Measurements from ENCODE around the gene VDAC2. TPM values are rescaled to one million over a fixed set of nuclear protein-coding genes. Genes with fewer than 3 reads are reported as not detected.

Gene VDAC2
- 10 to 100 TPM; 76.9 to 79.0 TPM for total RNA-seq
- polyA plus RNA-seq = 100 to 1,000 TPM; 149 to 192 TPM

GRCh38 chr10:75210282-75211006 lies at the start of gene VDAC2:
Gene VDAC2, plus strand, starts transcription at chr10:75210796. Its CDS starts 363 bp downstream, at chr10:75211159.
- intact Hi-C loops (cut with micrococcal nuclease) = loop anchor here (1.0 kb wide), 6 partner anchors 20 to 1059 kb away; partner anchors contain the start of genes ADK, KAT6B and SAMD8
- Mint-ChIP-seq H3K9me3 (peaks cover 0 to 2% (median 0%) of the 10 kb centered on the region in 8 donors), H3K4me1 (peaks cover 18 to 35% (median 26%) of the 10 kb centered on the region in 4 donors), H3K27me3 (no peaks in the 10 kb centered on the region), H3K4me3 (peak within 1 kb of the TSS; percentile 98 to 100 (median 100)), H3K36me3 (peaks cover 15 to 29% of the 10 kb centered on the region in 2 donors), H3K27ac (peak within 1 kb of the TSS; percentile 96 to 100 (median 100))
- Histone ChIP-seq H3K9me3 (ENCODE audit: control insufficient read depth in 1 of 2, low read length in 2 of 2) (no peaks in the 10 kb centered on the region), H3K36me3 (ENCODE audit: insufficient read depth, low read length) (peaks cover 17% of the 10 kb centered on the region), H3K4me3 (ENCODE audit: low read length in 2 of 2) (peak within 1 kb of the TSS; percentile 96 to 100), H3K4me1 (ENCODE audit: insufficient read depth, low read length) (peaks cover 31% of the 10 kb centered on the region), H3K27me3 (ENCODE audit: insufficient read depth, low read length) (no peaks in the 10 kb centered on the region), H3K27ac (ENCODE audit: low read depth, low read length) (peak within 1 kb of the TSS; percentile 97)
- POLR2A ChIA-PET (ENCODE audit: partially characterized antibody) = interaction anchor here (0.6 to 14.2 kb wide), 20 partner anchors 9 to 1467 kb away, joined by 3 to 284 read pairs (median 4); partner anchors contain the start of genes ADK, AP3M1, COMTD1 and KAT6B
- peak; percentile 94 to 100 (median 98) for DNase-seq
- CTCF ChIA-PET (ENCODE audit: partially characterized antibody) = interaction anchor here (1.0 to 10.5 kb wide), 10 partner anchors 12 to 99 kb away, joined by 3 to 134 read pairs (median 6); partner anchors contain the start of genes COMTD1 and SAMD8

- peaks cover 19 to 53% (median 36%) of the 10 kb centered on the region in 4 donors for H3K4me1 Mint-ChIP-seq
- peak overlapping the region in 7 of 8 donors; percentile 42 to 79 (median 75) for H3K4me3 Mint-ChIP-seq
- DNase-seq = peak in 4 of 5 donors; percentile 2 to 35 (median 28)
- H3K27me3 Mint-ChIP-seq = no peaks in the 10 kb centered on the region
- H3K4me1 ChIP-seq (ENCODE audit: insufficient read depth, low read length) = peaks cover 31% of the 10 kb centered on the region
- H3K27ac ChIP-seq (ENCODE audit: low read depth, low read length) = peak overlapping the region; percentile 50
- ChIA-PET CTCF (ENCODE audit: partially characterized antibody) (interaction anchor here (0.8 to 2.4 kb wide), 4 partner anchors 22 to 70 kb away, joined by 3 to 9 read pairs (median 5); partner anchors contain the start of genes COMTD1 and VDAC2), POLR2A (ENCODE audit: partially characterized antibody) (interaction anchor here (0.5 to 2.7 kb wide), 7 partner anchors 10 to 1033 kb away, joined by 3 to 16 read pairs (median 3); partner anchors contain the start of genes SAMD8 and VDAC2)
- H3K36me3 Mint-ChIP-seq = peaks cover 7 to 19% of the 10 kb centered on the region in 2 donors
- no peak overlapping the region for H3K4me3 ChIP-seq (ENCODE audit: low read length in 2 of 2)
- intact Hi-C loops (cut with micrococcal nuclease) = no loop called here
- peak overlapping the region; percentile 63 to 89 (median 84) for H3K27ac Mint-ChIP-seq
- H3K9me3 ChIP-seq (ENCODE audit: control insufficient read depth in 1 of 2, low read length in 2 of 2) = no peaks in the 10 kb centered on the region
- H3K9me3 Mint-ChIP-seq = no peaks in the 10 kb centered on the region
- no peaks in the 10 kb centered on the region for H3K27me3 ChIP-seq (ENCODE audit: insufficient read depth, low read length)
- H3K36me3 ChIP-seq (ENCODE audit: insufficient read depth, low read length) = no peaks in the 10 kb centered on the region
Observed at GRCh38 chr10:75165684-75166622, 44.6 kb upstream of the VDAC2 start.

GRCh38 chr10:75166623-75166972 lies 44.0 kb upstream of the VDAC2 start:
- H3K9me3 Mint-ChIP-seq = no peaks in the 10 kb centered on the region
- POLR2A ChIA-PET (ENCODE audit: partially characterized antibody) = interaction anchor here (0.6 to 2.7 kb wide), 6 partner anchors 10 to 1034 kb away, joined by 3 to 16 read pairs (median 4); partner anchors contain the start of genes SAMD8 and VDAC2
- peak overlapping the region; percentile 50 for H3K27ac ChIP-seq (ENCODE audit: low read depth, low read length)
- peaks cover 31% of the 10 kb centered on the region for H3K4me1 ChIP-seq (ENCODE audit: insufficient read depth, low read length)
- no peaks in the 10 kb centered on the region for H3K36me3 ChIP-seq (ENCODE audit: insufficient read depth, low read length)
- H3K27me3 Mint-ChIP-seq = no peaks in the 10 kb centered on the region
- H3K4me3 ChIP-seq (ENCODE audit: low read length in 2 of 2) = no peak overlapping the region
- intact Hi-C loops (cut with micrococcal nuclease) = no loop called here
- H3K27me3 ChIP-seq (ENCODE audit: insufficient read depth, low read length) = no peaks in the 10 kb centered on the region
- no peaks in the 10 kb centered on the region for H3K9me3 ChIP-seq (ENCODE audit: control insufficient read depth in 1 of 2, low read length in 2 of 2)
- peak in 1 of 5 donors; percentile 18 for DNase-seq
- peak overlapping the region in 7 of 8 donors; percentile 42 to 79 (median 75) for H3K4me3 Mint-ChIP-seq
- H3K27ac Mint-ChIP-seq = peak overlapping the region; percentile 39 to 89 (median 84)
- CTCF ChIA-PET (ENCODE audit: partially characterized antibody) = interaction anchor here (0.6 to 2.4 kb wide), 9 partner anchors 12 to 69 kb away, joined by 3 to 9 read pairs (median 4); partner anchors contain the start of genes COMTD1 and VDAC2
- peaks cover 7 to 19% of the 10 kb centered on the region in 2 donors for H3K36me3 Mint-ChIP-seq
- peaks cover 19 to 53% (median 35%) of the 10 kb centered on the region in 4 donors for H3K4me1 Mint-ChIP-seq

- peaks cover 17 to 53% (median 35%) of the 10 kb centered on the region in 4 donors for H3K4me1 Mint-ChIP-seq
- no peak for DNase-seq
Observed at GRCh38 chr10:75168275-75168674, 42.3 kb upstream of the VDAC2 start.

GRCh38 chr10:75170215-75170614 lies 40.4 kb upstream of the VDAC2 start:
- no peak overlapping the region for H3K4me3 Mint-ChIP-seq
- intact Hi-C loops (cut with micrococcal nuclease) = no loop called here
- no peaks in the 10 kb centered on the region for H3K9me3 Mint-ChIP-seq
- H3K36me3 ChIP-seq (ENCODE audit: insufficient read depth, low read length) = no peaks in the 10 kb centered on the region
- no peak overlapping the region for H3K4me3 ChIP-seq (ENCODE audit: low read length in 2 of 2)
- H3K27me3 Mint-ChIP-seq = no peaks in the 10 kb centered on the region
- ChIA-PET CTCF (ENCODE audit: partially characterized antibody) (no interaction called here), POLR2A (ENCODE audit: partially characterized antibody) (no interaction called here)
- H3K9me3 ChIP-seq (ENCODE audit: control insufficient read depth in 1 of 2, low read length in 2 of 2) = no peaks in the 10 kb centered on the region
- no peak for DNase-seq
- H3K27me3 ChIP-seq (ENCODE audit: insufficient read depth, low read length) = no peaks in the 10 kb centered on the region
- H3K27ac Mint-ChIP-seq = peak overlapping the region in 3 of 7 donors; percentile 31 to 70 (median 62)
- peaks cover 31% of the 10 kb centered on the region for H3K4me1 ChIP-seq (ENCODE audit: insufficient read depth, low read length)
- no peak overlapping the region for H3K27ac ChIP-seq (ENCODE audit: low read depth, low read length)
- peaks cover 19 to 44% (median 25%) of the 10 kb centered on the region in 4 donors for H3K4me1 Mint-ChIP-seq
- peaks cover 11 to 32% of the 10 kb centered on the region in 2 donors for H3K36me3 Mint-ChIP-seq

More at GRCh38 chr10:75168275-75168674, 42.3 kb upstream of the VDAC2 start:
- ChIA-PET CTCF (ENCODE audit: partially characterized antibody) (interaction anchor here (2.4 kb wide), 2 partner anchors 42 to 63 kb away, joined by 6 to 9 read pairs; partner anchors contain the start of gene VDAC2), POLR2A (ENCODE audit: partially characterized antibody) (interaction anchor here (2.7 kb wide), 1 partner anchor 42 kb away, joined by 16 read pairs; the partner anchor contains the start of gene VDAC2)
- H3K27ac Mint-ChIP-seq = peak overlapping the region; percentile 43 to 86 (median 78)
- Histone ChIP-seq H3K27ac (ENCODE audit: low read depth, low read length) (no peak overlapping the region), H3K9me3 (ENCODE audit: control insufficient read depth in 1 of 2, low read length in 2 of 2) (no peaks in the 10 kb centered on the region), H3K4me3 (ENCODE audit: low read length in 2 of 2) (no peak overlapping the region), H3K36me3 (ENCODE audit: insufficient read depth, low read length) (no peaks in the 10 kb centered on the region), H3K27me3 (ENCODE audit: insufficient read depth, low read length) (no peaks in the 10 kb centered on the region), H3K4me1 (ENCODE audit: insufficient read depth, low read length) (peaks cover 31% of the 10 kb centered on the region)
- H3K36me3 Mint-ChIP-seq = peaks cover 7 to 25% of the 10 kb centered on the region in 2 donors
- H3K27me3 Mint-ChIP-seq = no peaks in the 10 kb centered on the region
- H3K4me3 Mint-ChIP-seq = peak overlapping the region in 3 of 8 donors; percentile 15 to 40 (median 16)
- intact Hi-C loops (cut with micrococcal nuclease) = no loop called here
- H3K9me3 Mint-ChIP-seq = no peaks in the 10 kb centered on the region

- POLR2A ChIA-PET (ENCODE audit: partially characterized antibody) = no interaction called here
- DNase-seq = no peak
- Mint-ChIP-seq H3K27me3 (no peaks in the 10 kb centered on the region), H3K4me3 (no peak overlapping the region), H3K9me3 (no peaks in the 10 kb centered on the region), H3K4me1 (peaks cover 0 to 13% (median 5%) of the 10 kb centered on the region in 4 donors), H3K27ac (no peak overlapping the region), H3K36me3 (peaks cover 19 to 42% of the 10 kb centered on the region in 2 donors)
- Histone ChIP-seq H3K9me3 (ENCODE audit: control insufficient read depth in 1 of 2, low read length in 2 of 2) (no peaks in the 10 kb centered on the region), H3K27me3 (ENCODE audit: insufficient read depth, low read length) (no peaks in the 10 kb centered on the region), H3K4me1 (ENCODE audit: insufficient read depth, low read length) (no peaks in the 10 kb centered on the region), H3K36me3 (ENCODE audit: insufficient read depth, low read length) (peaks cover 5% of the 10 kb centered on the region), H3K4me3 (ENCODE audit: low read length in 2 of 2) (no peak overlapping the region), H3K27ac (ENCODE audit: low read depth, low read length) (no peak overlapping the region)
- CTCF ChIA-PET (ENCODE audit: partially characterized antibody) = no interaction called here
- intact Hi-C loops (cut with micrococcal nuclease) = no loop called here
Observed at GRCh38 chr10:75175046-75175445, 35.5 kb upstream of the VDAC2 start.

Measured in CD4-positive, alpha-beta memory T cell (primary cell).